Stimulated activated naive CD8-positive, alpha-beta T cell treated with anti-CD3 and anti-CD28 coated beads, Interleukin-15, Interleukin-2, amounts not matched to agents 100 U/mL and 50 U/mL, for 24 hours (primary cell): Measurements from ENCODE around the gene CHRND.

ENCODE experiments used
- ATAC-seq: fragments of 150-1000 bp; cut with Tn5 transposase; one replicate; pipeline ENCODE4 v1.10.0; 2021
- DNase-seq: peaks from one replicate; pipeline ENCODE4 v3.0.0; 2021

Gene CHRND

GRCh38 chr2:232488097-232488711, 37.8 kb upstream of the CHRND start:
- no peak for ATAC-seq

GRCh38 chr2:232488721-232489300, 37.1 kb upstream of the CHRND start:
- DNase-seq (no peak), ATAC-seq (no peak)

More at GRCh38 chr2:232488097-232488711, 37.8 kb upstream of the CHRND start:
- DNase-seq, result no peak

GRCh38 chr2:232489516-232490220, 36.3 kb upstream of the CHRND start:
- no peak for DNase-seq
- ATAC-seq, result no peak

GRCh38 chr2:232490221-232491138, 35.5 kb upstream of the CHRND start:
- no peak for DNase-seq
- ATAC-seq, result no peak

GRCh38 chr2:232491139-232491780, 34.7 kb upstream of the CHRND start:
- ATAC-seq (no peak), DNase-seq (no peak)

GRCh38 chr2:232492236-232492848, 33.6 kb upstream of the CHRND start:
- no peak for DNase-seq
- no peak for ATAC-seq

- DNase-seq, result no peak
- no peak for ATAC-seq
Measured at GRCh38 chr2:232492963-232493700, 32.8 kb upstream of the CHRND start.

- DNase-seq (no peak), ATAC-seq (no peak)
Measured at GRCh38 chr2:232493701-232494474, 32.1 kb upstream of the CHRND start.

- ATAC-seq, result no peak
- no peak for DNase-seq
Measured at GRCh38 chr2:232494542-232494941, 31.4 kb upstream of the CHRND start.

- no peak for ATAC-seq
- DNase-seq, result no peak
Measured at GRCh38 chr2:232495292-232495691, 30.7 kb upstream of the CHRND start.

GRCh38 chr2:232496501-232497270, 29.3 kb upstream of the CHRND start:
- no peak for DNase-seq
- ATAC-seq, result no peak

- ATAC-seq (no peak), DNase-seq (no peak)
Measured at GRCh38 chr2:232497348-232497747, 28.6 kb upstream of the CHRND start.

GRCh38 chr2:232498452-232498851, 27.5 kb upstream of the CHRND start:
- no peak for ATAC-seq
- no peak for DNase-seq

- DNase-seq, result no peak
- ATAC-seq, result no peak
Measured at GRCh38 chr2:232501331-232501771, 24.6 kb upstream of the CHRND start.

- ATAC-seq, result no peak
- no peak for DNase-seq
Measured at GRCh38 chr2:232501794-232502390, 24.1 kb upstream of the CHRND start.

GRCh38 chr2:232502511-232502910, 23.4 kb upstream of the CHRND start:
- DNase-seq (no peak), ATAC-seq (peak; percentile 15)

- DNase-seq (peak; percentile 50), ATAC-seq (peak; percentile 34)
Measured at GRCh38 chr2:232502911-232503808, 22.8 kb upstream of the CHRND start.
